ENCODE measurements around the gene SPTBN1. TPM values are rescaled to one million over a fixed set of nuclear protein-coding genes. Genes with fewer than 3 reads are reported as not detected.

Gene SPTBN1
- total RNA-seq, 6 experiments from 2014 or later = 128 to 169 (median 159) TPM

DNA sequence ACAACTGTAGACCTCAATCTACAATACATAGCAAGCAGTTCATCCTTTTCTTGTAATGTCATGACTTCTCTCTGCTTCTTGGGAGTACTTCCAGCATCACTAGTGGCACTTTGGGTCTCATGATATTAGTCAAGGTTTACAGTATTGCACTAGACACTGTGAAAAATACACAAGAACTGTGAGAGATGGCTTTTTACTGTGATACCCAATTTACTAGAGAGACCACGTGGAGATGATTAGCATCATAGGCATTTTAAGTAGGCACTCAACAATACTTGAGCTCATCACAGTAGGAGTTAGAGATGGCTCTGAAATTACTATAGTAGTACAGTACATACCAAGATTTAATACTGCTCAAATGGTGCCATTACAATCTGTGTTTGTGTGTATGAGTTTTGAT, 154.6 kb downstream of the SPTBN1 start:
- Mint-ChIP-seq H3K4me3 (no peak overlapping the region), H3K27ac (no peak overlapping the region), H3K4me1 (ENCODE audit: low read depth) (peaks cover 57% of the 10 kb centered on the region), H3K27me3 (ENCODE audit: insufficient read depth) (no peaks in the 10 kb centered on the region), H3K9me3 (no peaks in the 10 kb centered on the region), H3K36me3 (ENCODE audit: low read depth) (peaks cover 18% of the 10 kb centered on the region)
- peak; percentile 30 for DNase-seq
- TF ChIP-seq, protein P1, sequence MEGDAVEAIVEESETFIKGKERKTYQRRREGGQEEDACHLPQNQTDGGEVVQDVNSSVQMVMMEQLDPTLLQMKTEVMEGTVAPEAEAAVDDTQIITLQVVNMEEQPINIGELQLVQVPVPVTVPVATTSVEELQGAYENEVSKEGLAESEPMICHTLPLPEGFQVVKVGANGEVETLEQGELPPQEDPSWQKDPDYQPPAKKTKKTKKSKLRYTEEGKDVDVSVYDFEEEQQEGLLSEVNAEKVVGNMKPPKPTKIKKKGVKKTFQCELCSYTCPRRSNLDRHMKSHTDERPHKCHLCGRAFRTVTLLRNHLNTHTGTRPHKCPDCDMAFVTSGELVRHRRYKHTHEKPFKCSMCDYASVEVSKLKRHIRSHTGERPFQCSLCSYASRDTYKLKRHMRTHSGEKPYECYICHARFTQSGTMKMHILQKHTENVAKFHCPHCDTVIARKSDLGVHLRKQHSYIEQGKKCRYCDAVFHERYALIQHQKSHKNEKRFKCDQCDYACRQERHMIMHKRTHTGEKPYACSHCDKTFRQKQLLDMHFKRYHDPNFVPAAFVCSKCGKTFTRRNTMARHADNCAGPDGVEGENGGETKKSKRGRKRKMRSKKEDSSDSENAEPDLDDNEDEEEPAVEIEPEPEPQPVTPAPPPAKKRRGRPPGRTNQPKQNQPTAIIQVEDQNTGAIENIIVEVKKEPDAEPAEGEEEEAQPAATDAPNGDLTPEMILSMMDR (IDR thresholded peaks at IDR 0.05) = no peak

DNA sequence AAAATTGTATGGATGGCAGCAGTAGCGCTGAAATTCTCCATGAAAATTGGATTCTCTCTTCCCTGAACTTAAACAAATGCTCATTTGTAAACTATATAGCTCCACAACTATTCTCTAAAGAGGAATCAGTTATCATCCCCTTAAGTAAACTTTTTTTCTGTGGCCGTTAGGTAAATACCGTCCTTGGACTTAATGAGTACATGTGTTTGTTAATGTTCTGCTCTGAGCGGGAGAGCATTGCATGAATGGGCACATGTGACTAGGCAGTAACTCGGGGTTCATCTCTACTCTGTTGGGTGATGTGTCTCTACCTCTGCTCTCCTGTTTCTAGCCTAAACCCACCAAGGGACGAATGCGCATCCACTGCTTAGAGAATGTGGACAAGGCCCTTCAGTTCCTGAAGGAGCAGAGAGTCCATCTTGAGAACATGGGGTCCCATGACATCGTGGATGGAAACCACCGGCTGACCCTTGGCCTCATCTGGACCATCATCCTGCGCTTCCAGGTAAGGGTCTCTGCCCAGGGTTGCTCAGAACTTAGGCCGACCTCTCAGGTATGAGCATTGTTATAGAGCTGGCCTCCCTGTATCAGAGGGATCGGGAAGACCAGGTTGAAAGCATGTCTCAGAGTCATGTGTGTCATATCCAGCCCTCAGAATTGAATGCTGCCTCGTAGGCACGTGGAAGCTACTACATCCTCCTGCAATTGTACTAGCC, 155.9 kb downstream of the SPTBN1 start:
- no peak overlapping the region for H3K4me3 Mint-ChIP-seq
- H3K4me1 Mint-ChIP-seq (ENCODE audit: low read depth) = peaks cover 44% of the 10 kb centered on the region
- H3K27ac Mint-ChIP-seq = no peak overlapping the region
- TF ChIP-seq, protein P1 (IDR thresholded peaks at IDR 0.05) = no peak
- no peaks in the 10 kb centered on the region for H3K27me3 Mint-ChIP-seq (ENCODE audit: insufficient read depth)
- H3K36me3 Mint-ChIP-seq (ENCODE audit: low read depth) = peaks cover 21% of the 10 kb centered on the region
- no peak for DNase-seq
- no peaks in the 10 kb centered on the region for H3K9me3 Mint-ChIP-seq

DNA sequence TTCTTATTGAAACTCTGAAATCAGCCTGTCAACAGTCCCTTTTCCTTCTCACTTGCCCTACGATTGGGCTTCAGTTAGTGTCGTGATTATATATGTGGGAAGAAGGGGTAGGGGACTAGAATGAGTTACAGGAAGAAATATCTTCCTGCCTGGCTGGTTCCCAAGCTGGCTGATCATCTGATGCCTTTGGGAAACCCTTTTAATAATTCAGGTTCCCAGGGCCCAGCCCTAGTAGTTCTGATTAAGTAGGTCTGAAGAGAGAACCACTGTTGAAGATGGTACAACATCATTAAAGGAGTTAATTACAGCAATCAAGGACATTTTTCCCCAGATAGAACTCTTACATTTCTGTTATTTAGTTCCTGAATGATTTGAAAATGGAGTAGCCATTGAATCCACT, 157.3 kb downstream of the SPTBN1 start:
- no peaks in the 10 kb centered on the region; the same call in 1 of the 2 replicates for H3K27me3 Mint-ChIP-seq (ENCODE audit: insufficient read depth)
- H3K27ac Mint-ChIP-seq = peak overlapping the region; percentile 42; the same call in 1 of the 2 replicates
- no peak overlapping the region for H3K4me3 Mint-ChIP-seq
- H3K9me3 Mint-ChIP-seq = no peaks in the 10 kb centered on the region
- TF ChIP-seq, protein P1 (IDR thresholded peaks at IDR 0.05) = no peak
- DNase-seq = no peak
- H3K36me3 Mint-ChIP-seq (ENCODE audit: low read depth) = peaks cover 35% of the 10 kb centered on the region
- peaks cover 42% of the 10 kb centered on the region for H3K4me1 Mint-ChIP-seq (ENCODE audit: low read depth)

DNA sequence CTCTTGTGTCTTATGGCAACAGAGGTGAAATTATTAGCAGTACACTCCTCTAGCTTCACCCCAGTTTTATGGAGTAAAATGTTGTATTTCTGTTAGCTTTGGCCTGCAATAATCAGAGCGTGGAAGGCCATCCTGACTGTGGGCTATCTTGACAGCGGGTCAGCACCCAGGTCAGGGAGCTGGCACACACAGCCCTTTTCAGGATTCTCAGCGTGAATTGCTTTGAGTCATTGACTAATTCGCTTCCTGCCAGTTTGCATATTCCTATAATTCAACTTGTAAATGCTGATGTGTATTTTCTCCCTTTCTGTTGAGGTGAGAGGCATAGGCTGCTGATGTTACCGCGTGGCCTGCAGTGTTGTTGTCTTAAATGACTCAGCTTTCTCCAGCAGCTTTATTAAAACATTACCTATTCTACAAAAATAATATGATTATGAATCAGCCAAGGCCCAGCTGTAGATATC, 157.7 kb downstream of the SPTBN1 start:
- no peaks in the 10 kb centered on the region for H3K9me3 Mint-ChIP-seq
- H3K4me1 Mint-ChIP-seq (ENCODE audit: low read depth) = peaks cover 45% of the 10 kb centered on the region
- TF ChIP-seq, protein P1 (IDR thresholded peaks at IDR 0.05) = no peak
- no peak for DNase-seq
- peak overlapping the region; percentile 42; the same call in 1 of the 2 replicates for H3K27ac Mint-ChIP-seq
- H3K27me3 Mint-ChIP-seq (ENCODE audit: insufficient read depth) = no peaks in the 10 kb centered on the region; the same call in 1 of the 2 replicates
- peaks cover 39% of the 10 kb centered on the region for H3K36me3 Mint-ChIP-seq (ENCODE audit: low read depth)
- H3K4me3 Mint-ChIP-seq = no peak overlapping the region

DNA sequence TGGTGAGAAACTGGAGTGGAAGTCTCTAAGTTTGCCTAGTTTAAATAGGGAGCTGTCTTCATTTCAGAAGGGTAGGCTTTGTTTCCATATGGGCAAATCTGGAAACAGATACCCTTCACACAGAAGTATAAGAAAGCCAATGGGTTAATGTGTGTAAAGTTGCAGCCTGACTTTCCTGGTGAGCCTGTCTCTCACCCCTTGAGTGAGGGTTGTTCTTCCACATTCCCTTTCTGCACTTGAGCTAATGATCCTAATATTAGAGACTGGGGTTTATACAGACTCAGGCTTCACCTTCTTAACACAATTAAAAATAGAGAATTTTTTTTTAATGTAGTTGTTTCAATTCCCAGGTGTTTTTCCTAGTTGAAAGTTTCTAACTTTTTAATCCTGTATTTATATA, 158.7 kb downstream of the SPTBN1 start:
- Mint-ChIP-seq H3K27ac (no peak overlapping the region), H3K36me3 (ENCODE audit: low read depth) (peaks cover 44% of the 10 kb centered on the region), H3K9me3 (no peaks in the 10 kb centered on the region), H3K4me3 (no peak overlapping the region), H3K4me1 (ENCODE audit: low read depth) (peaks cover 35% of the 10 kb centered on the region), H3K27me3 (ENCODE audit: insufficient read depth) (no peaks in the 10 kb centered on the region; the same call in 1 of the 2 replicates)
- TF ChIP-seq, protein P1 (IDR thresholded peaks at IDR 0.05) = no peak
- DNase-seq = no peak
